Panc1 (cell line): ENCODE results near the gene FAM43A. TPM values are rescaled to one million over a fixed set of nuclear protein-coding genes. Genes with fewer than 3 reads are reported as not detected.

ENCODE experiments used
- ATAC-seq: fragments of 200-7000 bp; cut with Tn5 transposase; 2 replicates; pipeline ENCODE4 v1.9.1; 2020; ENCODE audit warnings: mild to moderate bottlenecking, moderate library complexity
- BruUV-seq: library from RNA; stranded (reverse); fragments of 400-500 nt; replicated peaks from 2 replicates; lab custom pipeline; 2021; lab: Mats Ljungman, UMichigan
- CTCF ChIA-PET: fragments of 300-600 bp; sonication (Branson Sonifier 250); formaldehyde crosslinking; loops from one replicate; lab custom pipeline; 2022; ENCODE audit warnings: antibody characterized with exemption; lab: Charles Lee
- POLR2A ChIA-PET: fragments of 300-600 bp; sonication (Branson Sonifier 250); formaldehyde crosslinking; loops from one replicate; lab custom pipeline; 2022; ENCODE audit warnings: antibody characterized with exemption; lab: Charles Lee
- DNase-seq: peaks from one replicate; pipeline ENCODE4 v3.0.0-alpha.2; 2010; ENCODE audit warnings: low read depth, low spot score
- H3K27ac ChIP-seq: 2 replicates; pipeline ENCODE4 v1.5.1; 2011; ENCODE audit warnings: mild to moderate bottlenecking, low read length, inconsistent platforms
- H3K27me3 ChIP-seq: fragments of 200-500 bp; sonication (Bioruptor generic); 2 replicates; pipeline ENCODE4 v1.6.0; 2014; ENCODE audit warnings: low read length, inconsistent platforms; ENCODE audit not compliant: control insufficient read depth, insufficient read depth
- H3K36me3 ChIP-seq: fragments of 200-500 bp; sonication (Bioruptor generic); 2 replicates; pipeline ENCODE4 v1.5.1; 2014; ENCODE audit warnings: inconsistent platforms, mild to moderate bottlenecking, low read length, moderate library complexity; ENCODE audit not compliant: control insufficient read depth, insufficient read depth
- H3K4me1 ChIP-seq: 2 replicates; pipeline ENCODE4 v1.5.1; 2011; ENCODE audit warnings: inconsistent platforms, mild to moderate bottlenecking, low read length, moderate library complexity; ENCODE audit not compliant: control insufficient read depth, insufficient read depth
- H3K4me3 ChIP-seq, 2 experiments: 2 replicates each; pipeline ENCODE4 v1.5.1; 2011 to 2012; ENCODE audit warnings: low read depth in 2 of 2, low read length in 2 of 2, mild to moderate bottlenecking in 2 of 2, inconsistent platforms in 1 of 2, moderate library complexity in 1 of 2
- H3K9me3 ChIP-seq: fragments of 200-500 bp; sonication (Bioruptor generic); 2 replicates; pipeline ENCODE4 v1.5.1; 2014; ENCODE audit warnings: low read depth, mild to moderate bottlenecking, inconsistent platforms, low read length, moderate library complexity; ENCODE audit not compliant: control insufficient read depth, insufficient read depth
- CTCF ChIP-seq: fragments of 450-650 bp; IDR thresholded peaks from 2 replicates; pipeline ENCODE4 v1.5.1; 2017; ENCODE audit warnings: mild to moderate bottlenecking
- POLR2AphosphoS5 ChIP-seq: IDR thresholded peaks from 2 replicates; pipeline ENCODE4 v1.6.1; 2012; ENCODE audit warnings: mild to moderate bottlenecking, low read depth, low read length, moderate library complexity
- REST ChIP-seq, 2 experiments: IDR thresholded peaks; 2 replicates each; pipeline ENCODE4 v1.6.1; 2011 to 2012; ENCODE audit warnings: low read depth in 2 of 2, control low read depth in 1 of 2, low read length in 1 of 2, mild to moderate bottlenecking in 1 of 2, moderate library complexity in 1 of 2; ENCODE audit not compliant: insufficient read depth in 1 of 2
- SIN3A ChIP-seq: IDR thresholded peaks from 2 replicates; pipeline ENCODE4 v1.6.1; 2012; ENCODE audit warnings: low read depth, mild to moderate bottlenecking, low read length, moderate library complexity, borderline replicate concordance; ENCODE audit not compliant: insufficient read depth
- TCF7L2 ChIP-seq: IDR thresholded peaks from 2 replicates; pipeline ENCODE4 v1.6.1; 2011; ENCODE audit warnings: mild to moderate bottlenecking, low read depth, low read length, inconsistent platforms
- in situ Hi-C: cut with HindIII; loops from 2 replicates; pipeline ENCODE4 v1.10.0; 2016; ENCODE audit warnings: low sequenced_read_pairs, low pct_unique_long_range_greater_than_20kb
- intact Hi-C: fragments of 100-400 bp; cut with micrococcal nuclease; formaldehyde crosslinking; loops from one replicate; pipeline ENCODE4 v1.10.0; 2022; ENCODE audit not compliant: unreplicated experiment
- total RNA-seq: library from RNA; stranded (reverse); gene quantifications from one replicate; pipeline ENCODE4 v1.2.1, GENCODE V29; 2021; ENCODE audit not compliant: unreplicated experiment

FAM43A gene
- total RNA-seq, 1 experiment from 2014 or later, result 51.4 TPM

- H3K9me3 ChIP-seq, result no peaks in the 10 kb centered on the region
- H3K4me1 ChIP-seq, result peaks cover 11% of the 10 kb centered on the region
- ATAC-seq (no peak), DNase-seq (no peak)
- H3K36me3 ChIP-seq, result peaks cover 2% of the 10 kb centered on the region; the same call in 1 of the 2 replicates
- intact Hi-C loops (no loop called here), in situ Hi-C loops (no loop called here)
- peak overlapping the region; percentile 41 for H3K27ac ChIP-seq
- POLR2A ChIA-PET, result no interaction called here
- H3K27me3 ChIP-seq, result no peaks in the 10 kb centered on the region
- CTCF ChIA-PET, result no interaction called here
- no peak for TF ChIP-seq CTCF
- TF ChIP-seq REST (IDR thresholded peaks at IDR 0.05; ENCODE audit: insufficient read depth in 1 of 2, low read depth in 2 of 2, low read length in 1 of 2), result no peak
- no peak for TF ChIP-seq POLR2AphosphoS5
- TF ChIP-seq TCF7L2, result no peak
- no peak for TF ChIP-seq SIN3A
- no TSS peak for BruUV-seq
- no peak overlapping the region; a peak in 1 of 4 replicates for H3K4me3 ChIP-seq
Observed at GRCh38 chr3:194675680-194676079, 10.0 kb upstream of the FAM43A start.

GRCh38 chr3:194676471-194676870 lies 9.2 kb upstream of the FAM43A start:
- H3K27ac ChIP-seq, result no peak overlapping the region
- in situ Hi-C loops (no loop called here), intact Hi-C loops (no loop called here)

More at GRCh38 chr3:194676471-194676870, 9.2 kb upstream of the FAM43A start:
- BruUV-seq, result no TSS peak
- TF ChIP-seq SIN3A (no peak), REST (IDR thresholded peaks at IDR 0.05; ENCODE audit: insufficient read depth in 1 of 2, low read depth in 2 of 2, low read length in 1 of 2) (no peak), CTCF (no peak), POLR2AphosphoS5 (no peak)
- Histone ChIP-seq H3K27me3 (no peaks in the 10 kb centered on the region), H3K9me3 (no peaks in the 10 kb centered on the region), H3K36me3 (peaks cover 2% of the 10 kb centered on the region; the same call in 1 of the 2 replicates), H3K4me1 (peaks cover 5% of the 10 kb centered on the region; the same call in 1 of the 2 replicates), H3K4me3 (no peak overlapping the region)
- DNase-seq (no peak), ATAC-seq (no peak)
- CTCF ChIA-PET, result no interaction called here
- POLR2A ChIA-PET, result no interaction called here
